Panc1 (cell line): ENCODE data around the gene TREM2. TPM values are rescaled to one million over a fixed set of nuclear protein-coding genes. Genes with fewer than 3 reads are reported as not detected.

Source experiments
- ATAC-seq: fragments of 200-7000 bp; cut with Tn5 transposase; 2 replicates; pipeline ENCODE4 v1.9.1; 2020; ENCODE audit warnings: mild to moderate bottlenecking, moderate library complexity
- BruUV-seq: library from RNA; stranded (reverse); fragments of 400-500 nt; replicated peaks from 2 replicates; lab custom pipeline; 2021; lab: Mats Ljungman, UMichigan
- CTCF ChIA-PET: fragments of 300-600 bp; sonication (Branson Sonifier 250); formaldehyde crosslinking; loops from one replicate; lab custom pipeline; 2022; ENCODE audit warnings: antibody characterized with exemption; lab: Charles Lee
- POLR2A ChIA-PET: fragments of 300-600 bp; sonication (Branson Sonifier 250); formaldehyde crosslinking; loops from one replicate; lab custom pipeline; 2022; ENCODE audit warnings: antibody characterized with exemption; lab: Charles Lee
- DNase-seq: peaks from one replicate; pipeline ENCODE4 v3.0.0-alpha.2; 2010; ENCODE audit warnings: low read depth, low spot score
- H3K27ac ChIP-seq: 2 replicates; pipeline ENCODE4 v1.5.1; 2011; ENCODE audit warnings: mild to moderate bottlenecking, low read length, inconsistent platforms
- H3K27me3 ChIP-seq: fragments of 200-500 bp; sonication (Bioruptor generic); 2 replicates; pipeline ENCODE4 v1.6.0; 2014; ENCODE audit warnings: low read length, inconsistent platforms; ENCODE audit not compliant: control insufficient read depth, insufficient read depth
- H3K36me3 ChIP-seq: fragments of 200-500 bp; sonication (Bioruptor generic); 2 replicates; pipeline ENCODE4 v1.5.1; 2014; ENCODE audit warnings: inconsistent platforms, mild to moderate bottlenecking, low read length, moderate library complexity; ENCODE audit not compliant: control insufficient read depth, insufficient read depth
- H3K4me1 ChIP-seq: 2 replicates; pipeline ENCODE4 v1.5.1; 2011; ENCODE audit warnings: inconsistent platforms, mild to moderate bottlenecking, low read length, moderate library complexity; ENCODE audit not compliant: control insufficient read depth, insufficient read depth
- H3K4me3 ChIP-seq, 2 experiments: 2 replicates each; pipeline ENCODE4 v1.5.1; 2011 to 2012; ENCODE audit warnings: low read depth in 2 of 2, low read length in 2 of 2, mild to moderate bottlenecking in 2 of 2, inconsistent platforms in 1 of 2, moderate library complexity in 1 of 2
- H3K9me3 ChIP-seq: fragments of 200-500 bp; sonication (Bioruptor generic); 2 replicates; pipeline ENCODE4 v1.5.1; 2014; ENCODE audit warnings: low read depth, mild to moderate bottlenecking, inconsistent platforms, low read length, moderate library complexity; ENCODE audit not compliant: control insufficient read depth, insufficient read depth
- POLR2AphosphoS5 ChIP-seq: IDR thresholded peaks from 2 replicates; pipeline ENCODE4 v1.6.1; 2012; ENCODE audit warnings: mild to moderate bottlenecking, low read depth, low read length, moderate library complexity
- SIN3A ChIP-seq: IDR thresholded peaks from 2 replicates; pipeline ENCODE4 v1.6.1; 2012; ENCODE audit warnings: low read depth, mild to moderate bottlenecking, low read length, moderate library complexity, borderline replicate concordance; ENCODE audit not compliant: insufficient read depth
- TCF7L2 ChIP-seq: IDR thresholded peaks from 2 replicates; pipeline ENCODE4 v1.6.1; 2011; ENCODE audit warnings: mild to moderate bottlenecking, low read depth, low read length, inconsistent platforms
- in situ Hi-C: cut with HindIII; loops from 2 replicates; pipeline ENCODE4 v1.10.0; 2016; ENCODE audit warnings: low sequenced_read_pairs, low pct_unique_long_range_greater_than_20kb
- intact Hi-C: fragments of 100-400 bp; cut with micrococcal nuclease; formaldehyde crosslinking; loops from one replicate; pipeline ENCODE4 v1.10.0; 2022; ENCODE audit not compliant: unreplicated experiment
- total RNA-seq: library from RNA; stranded (reverse); gene quantifications from one replicate; pipeline ENCODE4 v1.2.1, GENCODE V29; 2021; ENCODE audit not compliant: unreplicated experiment
- TF ChIP-seq, protein P1 (sequence below): fragments of 450-650 bp; IDR thresholded peaks from 2 replicates; pipeline ENCODE4 v1.5.1; 2017; ENCODE audit warnings: mild to moderate bottlenecking
- TF ChIP-seq, protein P2 (sequence below), 2 experiments: IDR thresholded peaks; 2 replicates each; pipeline ENCODE4 v1.6.1; 2011 to 2012; ENCODE audit warnings: low read depth in 2 of 2, control low read depth in 1 of 2, low read length in 1 of 2, mild to moderate bottlenecking in 1 of 2, moderate library complexity in 1 of 2; ENCODE audit not compliant: insufficient read depth in 1 of 2

TREM2 gene
- total RNA-seq, 1 experiment from 2014 or later: not detected

DNA sequence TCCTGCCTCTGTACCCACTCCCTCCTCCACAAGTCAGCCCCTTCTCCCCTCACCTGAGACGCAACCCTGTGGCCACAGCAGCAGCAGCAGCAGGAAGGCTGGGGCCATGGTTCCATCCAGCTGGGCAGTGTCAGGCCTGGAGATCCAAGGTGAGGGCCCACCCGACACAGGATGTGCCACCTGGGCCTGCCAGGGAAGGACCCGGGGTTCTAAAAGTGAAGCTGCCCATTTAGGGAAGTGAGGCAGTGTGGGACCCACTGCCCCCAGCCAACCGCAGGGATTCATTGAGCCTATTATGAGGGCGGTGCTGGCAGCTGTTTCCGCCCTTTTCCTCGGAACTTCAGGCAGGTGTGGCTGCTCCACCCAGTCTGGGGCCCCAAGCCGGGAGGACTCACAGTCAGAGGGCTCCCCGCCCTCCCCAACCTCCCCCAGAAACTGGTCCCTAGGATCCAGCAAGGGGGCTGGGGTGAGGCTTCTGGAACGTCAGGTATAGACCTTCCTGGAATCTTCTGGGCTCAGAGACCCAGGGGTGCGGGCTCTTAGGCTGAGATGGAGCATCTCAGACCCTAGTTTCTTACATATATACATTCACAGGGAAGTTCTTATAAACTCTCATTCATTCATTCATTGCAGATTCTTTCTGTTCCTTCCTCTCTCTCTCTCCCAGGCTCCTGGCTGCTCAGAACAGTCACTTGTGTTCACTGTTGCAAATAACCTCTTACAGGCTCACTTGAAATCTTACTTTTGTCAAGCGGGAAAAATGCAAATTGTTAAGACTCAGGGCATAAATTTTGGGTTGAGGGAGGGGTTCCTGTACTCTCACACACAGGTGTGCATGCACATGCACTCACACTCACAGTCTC is 38.2 kb upstream of the TREM2 start, which contains the start of gene TREML2:
TREML2 (minus strand) TSS at position 249 of the 863 bp plus-strand sequence; CDS start at position 108, 141 bp downstream.
- peaks cover 8% of the 10 kb centered on the region for H3K27me3 ChIP-seq
- no peak within 1 kb of the TSS for H3K4me3 ChIP-seq
- ATAC-seq: peak; percentile 30; the same call in 1 of the 2 replicates
- no peak for DNase-seq
- in situ Hi-C loops: no loop called here
- BruUV-seq: no TSS peak
- no peaks in the 10 kb centered on the region for H3K36me3 ChIP-seq
- ChIA-PET CTCF (no interaction called here), POLR2A (no interaction called here)
- TF ChIP-seq, protein P1, sequence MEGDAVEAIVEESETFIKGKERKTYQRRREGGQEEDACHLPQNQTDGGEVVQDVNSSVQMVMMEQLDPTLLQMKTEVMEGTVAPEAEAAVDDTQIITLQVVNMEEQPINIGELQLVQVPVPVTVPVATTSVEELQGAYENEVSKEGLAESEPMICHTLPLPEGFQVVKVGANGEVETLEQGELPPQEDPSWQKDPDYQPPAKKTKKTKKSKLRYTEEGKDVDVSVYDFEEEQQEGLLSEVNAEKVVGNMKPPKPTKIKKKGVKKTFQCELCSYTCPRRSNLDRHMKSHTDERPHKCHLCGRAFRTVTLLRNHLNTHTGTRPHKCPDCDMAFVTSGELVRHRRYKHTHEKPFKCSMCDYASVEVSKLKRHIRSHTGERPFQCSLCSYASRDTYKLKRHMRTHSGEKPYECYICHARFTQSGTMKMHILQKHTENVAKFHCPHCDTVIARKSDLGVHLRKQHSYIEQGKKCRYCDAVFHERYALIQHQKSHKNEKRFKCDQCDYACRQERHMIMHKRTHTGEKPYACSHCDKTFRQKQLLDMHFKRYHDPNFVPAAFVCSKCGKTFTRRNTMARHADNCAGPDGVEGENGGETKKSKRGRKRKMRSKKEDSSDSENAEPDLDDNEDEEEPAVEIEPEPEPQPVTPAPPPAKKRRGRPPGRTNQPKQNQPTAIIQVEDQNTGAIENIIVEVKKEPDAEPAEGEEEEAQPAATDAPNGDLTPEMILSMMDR: no peak
- TF ChIP-seq, protein P2, sequence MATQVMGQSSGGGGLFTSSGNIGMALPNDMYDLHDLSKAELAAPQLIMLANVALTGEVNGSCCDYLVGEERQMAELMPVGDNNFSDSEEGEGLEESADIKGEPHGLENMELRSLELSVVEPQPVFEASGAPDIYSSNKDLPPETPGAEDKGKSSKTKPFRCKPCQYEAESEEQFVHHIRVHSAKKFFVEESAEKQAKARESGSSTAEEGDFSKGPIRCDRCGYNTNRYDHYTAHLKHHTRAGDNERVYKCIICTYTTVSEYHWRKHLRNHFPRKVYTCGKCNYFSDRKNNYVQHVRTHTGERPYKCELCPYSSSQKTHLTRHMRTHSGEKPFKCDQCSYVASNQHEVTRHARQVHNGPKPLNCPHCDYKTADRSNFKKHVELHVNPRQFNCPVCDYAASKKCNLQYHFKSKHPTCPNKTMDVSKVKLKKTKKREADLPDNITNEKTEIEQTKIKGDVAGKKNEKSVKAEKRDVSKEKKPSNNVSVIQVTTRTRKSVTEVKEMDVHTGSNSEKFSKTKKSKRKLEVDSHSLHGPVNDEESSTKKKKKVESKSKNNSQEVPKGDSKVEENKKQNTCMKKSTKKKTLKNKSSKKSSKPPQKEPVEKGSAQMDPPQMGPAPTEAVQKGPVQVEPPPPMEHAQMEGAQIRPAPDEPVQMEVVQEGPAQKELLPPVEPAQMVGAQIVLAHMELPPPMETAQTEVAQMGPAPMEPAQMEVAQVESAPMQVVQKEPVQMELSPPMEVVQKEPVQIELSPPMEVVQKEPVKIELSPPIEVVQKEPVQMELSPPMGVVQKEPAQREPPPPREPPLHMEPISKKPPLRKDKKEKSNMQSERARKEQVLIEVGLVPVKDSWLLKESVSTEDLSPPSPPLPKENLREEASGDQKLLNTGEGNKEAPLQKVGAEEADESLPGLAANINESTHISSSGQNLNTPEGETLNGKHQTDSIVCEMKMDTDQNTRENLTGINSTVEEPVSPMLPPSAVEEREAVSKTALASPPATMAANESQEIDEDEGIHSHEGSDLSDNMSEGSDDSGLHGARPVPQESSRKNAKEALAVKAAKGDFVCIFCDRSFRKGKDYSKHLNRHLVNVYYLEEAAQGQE (IDR thresholded peaks at IDR 0.05; ENCODE audit: insufficient read depth in 1 of 2, low read depth in 2 of 2, low read length in 1 of 2): no peak
- no peak for TF ChIP-seq SIN3A
- TF ChIP-seq TCF7L2: no peak
- no peak for TF ChIP-seq POLR2AphosphoS5
- intact Hi-C loops: no loop called here
- H3K4me1 ChIP-seq: no peaks in the 10 kb centered on the region
- no peak within 1 kb of the TSS for H3K27ac ChIP-seq
- H3K9me3 ChIP-seq: no peaks in the 10 kb centered on the region

DNA sequence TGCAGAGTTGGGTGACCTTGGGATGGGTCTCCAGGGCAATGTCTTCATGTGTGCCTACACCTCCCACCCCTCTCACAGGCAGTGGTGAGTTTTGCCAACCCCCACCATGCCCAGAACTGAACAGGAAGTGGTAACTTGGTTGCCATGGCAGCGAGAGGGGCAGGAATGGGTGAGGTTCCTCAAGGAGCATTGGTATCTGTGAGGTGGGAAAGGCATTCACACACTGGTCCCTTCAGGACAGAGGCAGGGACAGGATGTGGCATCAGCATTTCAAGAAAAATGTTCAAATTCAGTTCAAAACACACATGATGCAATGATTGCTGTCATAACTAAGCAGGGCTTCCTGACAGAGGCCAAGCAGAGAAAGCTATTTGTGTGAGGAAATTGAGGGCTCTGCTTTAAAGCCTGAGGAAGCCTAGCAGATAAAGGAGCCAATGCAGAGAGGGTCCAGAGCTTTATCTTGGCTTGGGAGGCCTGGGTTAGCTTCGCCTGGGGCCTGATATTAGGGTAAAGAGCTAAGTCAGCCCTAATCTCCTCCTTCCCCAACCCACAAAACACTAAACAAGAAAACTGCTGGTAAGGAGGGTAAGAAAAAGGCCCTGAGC is 37.5 kb upstream of the TREM2 start:
- intact Hi-C loops (no loop called here), in situ Hi-C loops (no loop called here)
- BruUV-seq: no TSS peak
- CTCF ChIA-PET: no interaction called here
- no peaks in the 10 kb centered on the region for H3K9me3 ChIP-seq
- no peak for ATAC-seq
- H3K27me3 ChIP-seq: peaks cover 6% of the 10 kb centered on the region
- no peak overlapping the region for H3K4me3 ChIP-seq
- TF ChIP-seq, protein P2 (IDR thresholded peaks at IDR 0.05; ENCODE audit: insufficient read depth in 1 of 2, low read depth in 2 of 2, low read length in 1 of 2): no peak
- TF ChIP-seq POLR2AphosphoS5 (no peak), TCF7L2 (no peak), SIN3A (no peak)
- TF ChIP-seq, protein P1: no peak
- H3K36me3 ChIP-seq: no peaks in the 10 kb centered on the region
- POLR2A ChIA-PET: no interaction called here
- DNase-seq: no peak
- no peaks in the 10 kb centered on the region for H3K4me1 ChIP-seq
- no peak overlapping the region for H3K27ac ChIP-seq
